Renal cortical epithelial cell (primary cell): ENCODE results near the gene GALK2. TPM values are rescaled to one million over a fixed set of nuclear protein-coding genes. Genes with fewer than 3 reads are reported as not detected.
"Not testable (repeated sequence)": the region's sequence is repeated elsewhere in the genome, so short reads cannot be mapped to it uniquely, and the experiment has no call there.

Experiments
- DNase-seq: peaks from one replicate; pipeline ENCODE4 v3.0.0-alpha.2; 2011; ENCODE audit warnings: low read depth
- total RNA-seq: library from RNA; depleted of rRNA; stranded (reverse); fragments of >200 nt; gene quantifications from 2 replicates; pipeline ENCODE4 v1.2.3, GENCODE V29; 2014

GALK2 gene
- total RNA-seq, 1 donor from 2014 or later, result 52.4 TPM

- no peak for DNase-seq
Measured at GRCh38 chr15:49223536-49224274, 53.7 kb downstream of the GALK2 start.

- DNase-seq, result peak; percentile 22
Measured at GRCh38 chr15:49225572-49226281, 55.7 kb downstream of the GALK2 start.

GRCh38 chr15:49227602-49228001, 57.6 kb downstream of the GALK2 start:
- no peak for DNase-seq

- DNase-seq, result no peak
Measured at GRCh38 chr15:49229922-49230321, 59.9 kb downstream of the GALK2 start.

- no peak for DNase-seq
Measured at GRCh38 chr15:49232236-49232806, 62.3 kb downstream of the GALK2 start.

- peak; percentile 72 for DNase-seq
Measured at GRCh38 chr15:49235446-49236124, 65.5 kb downstream of the GALK2 start.

GRCh38 chr15:49236869-49237268, 66.8 kb downstream of the GALK2 start:
- DNase-seq, result no peak

- DNase-seq, result no peak
Measured at GRCh38 chr15:49238342-49238741, 68.3 kb downstream of the GALK2 start.

GRCh38 chr15:49239105-49239504, 69.1 kb downstream of the GALK2 start:
- DNase-seq, result no peak

GRCh38 chr15:49242820-49243219, 72.8 kb downstream of the GALK2 start:
- DNase-seq, result peak; percentile 13

GRCh38 chr15:49247556-49248110, 77.6 kb downstream of the GALK2 start:
- DNase-seq, result peak; percentile 6

GRCh38 chr15:49248291-49248690, 78.2 kb downstream of the GALK2 start:
- no peak for DNase-seq

- no peak for DNase-seq
Measured at GRCh38 chr15:49255966-49256759, 86.1 kb downstream of the GALK2 start.

- not testable (repeated sequence) for DNase-seq
Measured at GRCh38 chr15:49265117-49265516, 95.1 kb downstream of the GALK2 start.

- DNase-seq, result no peak
Measured at GRCh38 chr15:49265911-49266310, 95.9 kb downstream of the GALK2 start.

- DNase-seq, result no peak
Measured at GRCh38 chr15:49270541-49271421, 100.7 kb downstream of the GALK2 start.

GRCh38 chr15:49273734-49274318, 103.8 kb downstream of the GALK2 start:
- DNase-seq, result no peak

- DNase-seq, result no peak
Measured at GRCh38 chr15:49278751-49279150, 108.7 kb downstream of the GALK2 start.

- peak; percentile 24 for DNase-seq
Measured at GRCh38 chr15:49279521-49280456, 109.7 kb downstream of the GALK2 start.
